H1 (cell line): Measurements from ENCODE around the gene CCDC137. TPM values are rescaled to one million over a fixed set of nuclear protein-coding genes. Genes with fewer than 3 reads are reported as not detected.
A peak's percentile ranks its signal among the peaks of the same experiment; 100 is the strongest.

ENCODE experiments used
- CTCF ChIA-PET: fragments of 300-600 bp; sonication (Branson Sonifier 250); formaldehyde crosslinking; loops from one replicate; lab custom pipeline; 2021; ENCODE audit not compliant: partially characterized antibody; lab: Charles Lee
- POLR2A ChIA-PET: fragments of 300-600 bp; sonication (Branson Sonifier 250); formaldehyde crosslinking; loops from one replicate; lab custom pipeline; 2021; ENCODE audit warnings: inconsistent platforms; ENCODE audit not compliant: partially characterized antibody; lab: Charles Lee
- DNase-seq, 2 experiments: peaks; one replicate each; pipeline versions ENCODE4 v3.0.0 to v3.0.0-alpha.2; 2010 to 2022; ENCODE audit warnings: low spot score in 2 of 2, low read depth in 1 of 2, mixed read lengths in 1 of 2
- FAIRE-seq: peaks from 2 replicates; lab custom pipeline; 2011; peaks lifted over from hg19 to GRCh38; lab: Jason Lieb, UNC
- H2AFZ ChIP-seq: 2 replicates; pipeline ENCODE4 v1.8.1; 2012; ENCODE audit warnings: low read length, inconsistent platforms
- H2AK5ac ChIP-seq: 2 replicates; pipeline ENCODE4 v1.6.1; 2013; ENCODE audit warnings: low read depth, low read length
- H2BK120ac ChIP-seq: replicated peaks from 2 replicates; pipeline ENCODE3; 2013; ENCODE audit warnings: low read depth, low read length, inconsistent platforms
- H2BK12ac ChIP-seq: 2 replicates; pipeline ENCODE4 v1.6.1; 2013; ENCODE audit warnings: low read depth, low read length
- H2BK15ac ChIP-seq: 2 replicates; pipeline ENCODE4 v1.6.1; 2013; ENCODE audit warnings: low read length
- H2BK20ac ChIP-seq: 2 replicates; pipeline ENCODE4 v1.6.1; 2013; ENCODE audit warnings: low read length
- H2BK5ac ChIP-seq: 2 replicates; pipeline ENCODE4 v1.6.1; 2013; ENCODE audit warnings: low read depth, low read length
- H3K14ac ChIP-seq: 2 replicates; pipeline ENCODE4 v1.6.1; 2013; ENCODE audit warnings: inconsistent platforms; ENCODE audit not compliant: insufficient read length
- H3K18ac ChIP-seq: 2 replicates; pipeline ENCODE4 v1.6.1; 2013; ENCODE audit warnings: low read length; ENCODE audit errors: extremely low read depth
- H3K23ac ChIP-seq: 2 replicates; pipeline ENCODE4 v1.6.1; 2013; ENCODE audit warnings: inconsistent platforms; ENCODE audit not compliant: insufficient read length
- H3K23me2 ChIP-seq: 2 replicates; pipeline ENCODE4 v1.6.1; 2013; ENCODE audit warnings: low read depth, low read length
- H3K27ac ChIP-seq: 2 replicates; pipeline ENCODE4 v1.6.1; 2011; ENCODE audit warnings: low read depth, low read length, inconsistent platforms
- H3K27me3 ChIP-seq, 4 experiments: replicated peaks in 1 of 4; 1 replicate in 1 of 4; 2 replicates in 3 of 4; pipeline versions ENCODE4 v1.6.1 to v1.8.1; 2011 to 2013; ENCODE audit warnings: low read length in 3 of 4, mild to moderate bottlenecking in 3 of 4, inconsistent platforms in 2 of 4, mixed read lengths in 2 of 4, moderate library complexity in 1 of 4; ENCODE audit not compliant: control insufficient read depth in 3 of 4, insufficient read depth in 3 of 4; ENCODE audit errors: extremely low read depth in 1 of 4
- H3K36me3 ChIP-seq, 4 experiments: 2 replicates each; pipeline versions ENCODE4 v1.6.1 to v1.8.1; 2011 to 2013; ENCODE audit warnings: mild to moderate bottlenecking in 4 of 4, low read length in 3 of 4, moderate library complexity in 2 of 4, control low read depth in 1 of 4, inconsistent platforms in 1 of 4; ENCODE audit not compliant: insufficient read depth in 4 of 4, control insufficient read depth in 2 of 4
- H3K4ac ChIP-seq: replicated peaks from 2 replicates; pipeline ENCODE3; 2013; ENCODE audit warnings: low read length, low read depth, mixed read lengths, inconsistent platforms; ENCODE audit not compliant: insufficient read length
- H3K4me1 ChIP-seq, 4 experiments: replicated peaks in 1 of 4; 1 replicate in 1 of 4; 2 replicates in 3 of 4; pipeline versions ENCODE4 v1.6.1 to v1.8.1; 2011 to 2013; ENCODE audit warnings: low read length in 3 of 4, inconsistent platforms in 2 of 4, mixed read lengths in 1 of 4; ENCODE audit not compliant: insufficient read depth in 4 of 4, control insufficient read depth in 3 of 4
- H3K4me2 ChIP-seq, 2 experiments: 2 replicates each; pipeline versions ENCODE4 v1.6.1 to v1.8.1; 2011 to 2013; ENCODE audit warnings: low read depth in 2 of 2, low read length in 2 of 2, control low read depth in 1 of 2, inconsistent platforms in 1 of 2, mild to moderate bottlenecking in 1 of 2; ENCODE audit not compliant: insufficient read depth in 1 of 2
- H3K4me3 ChIP-seq, 4 experiments: fragments of 200-600, 300-600 bp in 1 of 4; sonication (generic), shearing (Covaris generic), sonication (Bioruptor Twin) in 1 of 4; 2 replicates each; pipeline versions ENCODE4 v1.5.1 to v1.8.1; 2011 to 2016; ENCODE audit warnings: low read length in 4 of 4, low read depth in 3 of 4, control low read depth in 2 of 4, inconsistent platforms in 2 of 4, mild to moderate bottlenecking in 2 of 4, mixed read lengths in 1 of 4, moderate library complexity in 1 of 4; ENCODE audit not compliant: insufficient read depth in 2 of 4; ENCODE audit errors: extremely low read depth in 1 of 4
- H3K56ac ChIP-seq: replicated peaks from 2 replicates; pipeline ENCODE3; 2013; ENCODE audit warnings: low read depth, mild to moderate bottlenecking, mixed read lengths, low read length, inconsistent platforms; ENCODE audit not compliant: insufficient read length
- H3K79me1 ChIP-seq: 2 replicates; pipeline ENCODE4 v1.6.1; 2013; ENCODE audit warnings: low read depth, low read length, control low read depth
- H3K79me2 ChIP-seq, 2 experiments: 2 replicates each; pipeline versions ENCODE4 v1.6.1 to v1.8.1; 2012 to 2013; ENCODE audit warnings: low read length in 2 of 2, mild to moderate bottlenecking in 2 of 2, inconsistent platforms in 1 of 2; ENCODE audit not compliant: insufficient read depth in 2 of 2, control insufficient read depth in 1 of 2
- H3K9ac ChIP-seq, 4 experiments: replicated peaks in 1 of 4; 1 replicate in 1 of 4; 2 replicates in 3 of 4; pipeline versions ENCODE4 v1.6.1 to v1.8.1; 2011 to 2013; ENCODE audit warnings: low read depth in 3 of 4, low read length in 3 of 4, control low read depth in 2 of 4, mild to moderate bottlenecking in 2 of 4, moderate library complexity in 2 of 4, inconsistent platforms in 1 of 4; ENCODE audit errors: extremely low read depth in 1 of 4
- H3K9me3 ChIP-seq, 2 experiments: 2 replicates each; pipeline versions ENCODE4 v1.6.1 to v1.8.1; 2012 to 2013; ENCODE audit warnings: mild to moderate bottlenecking in 2 of 2, moderate library complexity in 2 of 2, control low read depth in 1 of 2, inconsistent platforms in 1 of 2, low read depth in 1 of 2, low read length in 1 of 2, mixed read lengths in 1 of 2; ENCODE audit not compliant: insufficient read depth in 2 of 2
- H4K20me1 ChIP-seq, 2 experiments: replicated peaks in 1 of 2; 2 replicates each; pipeline versions ENCODE3 to v1.8.1; 2011 to 2013; ENCODE audit warnings: inconsistent platforms in 2 of 2, low read length in 2 of 2, mild to moderate bottlenecking in 1 of 2; ENCODE audit not compliant: insufficient read depth in 2 of 2, control insufficient read depth in 1 of 2
- H4K5ac ChIP-seq: 2 replicates; pipeline ENCODE4 v1.6.1; 2013; ENCODE audit warnings: low read length, low read depth, mixed read lengths, inconsistent platforms; ENCODE audit not compliant: insufficient read length
- H4K8ac ChIP-seq: 2 replicates; pipeline ENCODE4 v1.8.0; 2013; ENCODE audit warnings: mild to moderate bottlenecking, moderate library complexity, low read length, inconsistent platforms; ENCODE audit not compliant: insufficient read depth; ENCODE audit errors: extremely low read depth
- H4K91ac ChIP-seq: replicated peaks from 2 replicates; pipeline ENCODE3; 2013; ENCODE audit warnings: low read length, mixed read lengths, inconsistent platforms; ENCODE audit not compliant: insufficient read length
- CHD1 ChIP-seq: IDR thresholded peaks from 2 replicates; pipeline ENCODE4 v1.6.1; 2012; ENCODE audit warnings: low read depth, low read length, improper control_type of control experiment
- EGR1 ChIP-seq: IDR thresholded peaks from 2 replicates; pipeline ENCODE4 v1.6.1; 2011; ENCODE audit warnings: low read depth, low read length, borderline replicate concordance
- WGBS, 2 experiments: shearing (Covaris generic) in 1 of 2; methylation state at CpG; one replicate each; pipeline versions ENCODE4 v1.1.6 to v1.1.7; 2013 to 2015; ENCODE audit warnings: low lambda C conversion rate in 2 of 2, mixed read lengths in 2 of 2, inconsistent platforms in 1 of 2, low coverage in 1 of 2, missing lambda C conversion rate in 1 of 2; ENCODE audit not compliant: insufficient replicate concordance in 2 of 2, insufficient coverage in 1 of 2, insufficient read length in 1 of 2; ENCODE audit errors: extremely low coverage in 1 of 2, missing lambda C conversion rate in 1 of 2; 5-methylcytosine and 5-hydroxymethylcytosine counted together
- polyA plus RNA-seq, 7 experiments: library from polyadenylated mRNA; depleted of rRNA in 3 of 7; stranded (reverse) in 5 of 7; unstranded in 2 of 7; fragments of >200 nt in 5 of 7; fragments of 200-250 nt in 2 of 7; gene quantifications; 1 replicate in 5 of 7; 2 replicates in 1 of 7; 4 replicates in 1 of 7; pipeline versions ENCODE4 v1.2.1 to v1.2.3, GENCODE V29; 2011 to 2013; ENCODE audit warnings: missing spikeins in 2 of 7, mixed read lengths in 2 of 7
- total RNA-seq: library from RNA; stranded (reverse); fragmentation: NEBNext Ultra II Directional; extraction: Animal tissue kit (Norgen Biotek cat#: 25700); gene quantifications from 2 replicates; pipeline ENCODE4 v1.2.1, GENCODE V29; 2021

Gene CCDC137
- total and polyA plus RNA-seq, 2 of the 8 experiments (the other 6 are each of a cell fraction or from before 2014, with no cell fraction given), result 17.6 to 38.6 TPM

DNA sequence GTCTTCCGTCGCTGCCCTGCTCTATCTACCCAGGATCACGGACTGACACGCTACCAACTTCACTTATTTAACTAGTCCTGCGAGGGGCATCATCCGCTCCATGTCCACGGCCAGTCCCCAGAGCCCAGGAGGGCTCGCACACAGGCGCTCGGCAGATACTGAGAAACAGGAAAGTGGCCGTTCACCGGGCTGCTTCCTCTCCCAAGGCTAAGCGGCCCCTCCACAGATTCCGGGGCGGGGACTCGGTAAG is 520 bp upstream of the CCDC137 start:
- H3K4me1 ChIP-seq, result peaks cover 3 to 11% (median 8%) of the 10 kb centered on the region in 4 experiments
- H3K9me3 ChIP-seq, result no peaks in the 10 kb centered on the region
- peaks cover 0 to 24% of the 10 kb centered on the region in 2 experiments; a peak in 2 of 4 replicates for H3K79me2 ChIP-seq
- no peak overlapping the region for H2AK5ac ChIP-seq
- 0 out of 2 replicates have a peak overlapping the region, but pooled peaks have one; percentile 6 for H2BK12ac ChIP-seq
- FAIRE-seq (no peak), DNase-seq (no peak)
- ChIA-PET CTCF (interaction anchor here (0.6 to 1.3 kb wide), 2 partner anchors 9 to 174 kb away, joined by 3 to 5 read pairs; no protein-coding TSS in a partner anchor), POLR2A (interaction anchor here (0.9 to 9.3 kb wide), 21 partner anchors 8 to 358 kb away, joined by 3 to 65 read pairs (median 3); partner anchors contain the start of genes ARL16, HGS, LRRC45 and MCRIP1)
- peak overlapping the region; percentile 92 for H4K8ac ChIP-seq
- H4K91ac ChIP-seq, result peak overlapping the region; percentile 65
- no peak overlapping the region for H2BK20ac ChIP-seq
- H3K9ac ChIP-seq, result peak overlapping the region; percentile 42 to 86 (median 82); a peak in 6 of 7 replicates
- H2AFZ ChIP-seq, result no peak overlapping the region
- WGBS, 2 experiments, result 9% methylated on average over 10 of the region's 16 CpGs; no CpG with 5 or more reads in 1 of the 2 experiments
- peaks cover 4% of the 10 kb centered on the region; the same call in 1 of the 2 replicates for H3K23me2 ChIP-seq
- peak overlapping the region; percentile 77 to 84 for H3K4me2 ChIP-seq
- peak overlapping the region; percentile 41; the same call in 1 of the 2 replicates for H3K27ac ChIP-seq
- no peak overlapping the region for H3K14ac ChIP-seq
- H4K5ac ChIP-seq, result peak overlapping the region; percentile 38
- H3K79me1 ChIP-seq, result peaks cover 8% of the 10 kb centered on the region
- no peak overlapping the region for H2BK120ac ChIP-seq
- H3K56ac ChIP-seq, result peak overlapping the region; percentile 59
- H2BK15ac ChIP-seq, result no peak overlapping the region
- peaks cover 9 to 30% (median 21%) of the 10 kb centered on the region in 4 experiments; a peak in 7 of 8 replicates for H3K36me3 ChIP-seq
- peak overlapping the region; percentile 62 to 95 (median 88) for H3K4me3 ChIP-seq
- peak overlapping the region; percentile 65; the same call in 1 of the 2 replicates for H3K18ac ChIP-seq
- H3K4ac ChIP-seq, result peak overlapping the region; percentile 63
- peak overlapping the region; percentile 85; the same call in 1 of the 2 replicates for H2BK5ac ChIP-seq
- no peaks in the 10 kb centered on the region for H3K27me3 ChIP-seq
- no peak for TF ChIP-seq EGR1
- no peak for TF ChIP-seq CHD1
- peaks cover 8% of the 10 kb centered on the region in 2 experiments for H4K20me1 ChIP-seq
- no peak overlapping the region for H3K23ac ChIP-seq
